ENCODE data around the gene CLPTM1.
A peak's percentile ranks its signal among the peaks of the same experiment; 100 is the strongest.
"Not testable (repeated sequence)": the region's sequence is repeated elsewhere in the genome, so short reads cannot be mapped to it uniquely, and the experiment has no call there.

The CLPTM1 gene, protein sequence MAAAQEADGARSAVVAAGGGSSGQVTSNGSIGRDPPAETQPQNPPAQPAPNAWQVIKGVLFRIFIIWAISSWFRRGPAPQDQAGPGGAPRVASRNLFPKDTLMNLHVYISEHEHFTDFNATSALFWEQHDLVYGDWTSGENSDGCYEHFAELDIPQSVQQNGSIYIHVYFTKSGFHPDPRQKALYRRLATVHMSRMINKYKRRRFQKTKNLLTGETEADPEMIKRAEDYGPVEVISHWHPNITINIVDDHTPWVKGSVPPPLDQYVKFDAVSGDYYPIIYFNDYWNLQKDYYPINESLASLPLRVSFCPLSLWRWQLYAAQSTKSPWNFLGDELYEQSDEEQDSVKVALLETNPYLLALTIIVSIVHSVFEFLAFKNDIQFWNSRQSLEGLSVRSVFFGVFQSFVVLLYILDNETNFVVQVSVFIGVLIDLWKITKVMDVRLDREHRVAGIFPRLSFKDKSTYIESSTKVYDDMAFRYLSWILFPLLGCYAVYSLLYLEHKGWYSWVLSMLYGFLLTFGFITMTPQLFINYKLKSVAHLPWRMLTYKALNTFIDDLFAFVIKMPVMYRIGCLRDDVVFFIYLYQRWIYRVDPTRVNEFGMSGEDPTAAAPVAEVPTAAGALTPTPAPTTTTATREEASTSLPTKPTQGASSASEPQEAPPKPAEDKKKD

DNA sequence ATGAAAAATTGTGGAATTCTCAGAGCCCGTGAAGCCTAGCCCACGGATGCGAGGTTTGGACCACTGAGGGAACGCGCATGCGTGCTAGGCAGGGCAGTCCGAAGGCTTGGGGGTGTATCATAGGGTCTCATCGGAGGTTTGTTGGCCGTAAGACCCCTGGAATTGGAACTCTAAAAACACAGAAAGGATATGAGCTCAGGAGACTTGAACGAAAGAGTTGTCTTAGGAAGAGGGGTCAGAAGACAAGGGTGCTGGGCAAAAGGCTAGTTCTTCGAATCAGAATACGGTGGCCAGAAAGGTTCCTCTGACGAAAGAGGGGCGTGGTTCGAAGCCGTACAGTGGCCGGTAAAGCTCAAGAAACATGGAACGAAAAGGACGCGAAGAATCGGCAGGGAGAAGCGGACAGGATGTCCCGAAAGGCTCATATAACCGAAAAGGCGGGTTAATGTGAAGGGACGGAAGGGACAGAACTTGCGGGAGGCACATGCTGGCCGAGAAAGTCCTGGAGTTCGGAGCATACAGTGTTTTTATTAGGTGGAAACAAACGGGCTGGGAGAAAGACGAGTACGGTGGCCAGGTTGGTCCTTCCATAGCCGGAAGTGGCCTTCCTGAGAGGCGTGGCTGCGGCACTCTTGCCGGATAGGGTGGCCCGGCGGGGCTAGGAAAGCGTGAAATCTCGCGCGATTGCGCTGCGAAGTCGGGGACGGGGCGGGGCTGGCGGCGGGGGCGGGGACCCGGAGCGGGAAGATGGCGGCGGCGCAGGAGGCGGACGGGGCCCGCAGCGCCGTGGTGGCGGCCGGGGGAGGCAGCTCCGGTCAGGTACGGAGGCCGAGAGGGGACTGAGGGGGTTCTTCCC, at the start of gene CLPTM1:
Gene CLPTM1 (plus strand): TSS at position 732 of the 856 bp plus-strand sequence. CDS start 16 bp downstream, at position 748.
- DNase-seq, result peak; percentile 93

DNA sequence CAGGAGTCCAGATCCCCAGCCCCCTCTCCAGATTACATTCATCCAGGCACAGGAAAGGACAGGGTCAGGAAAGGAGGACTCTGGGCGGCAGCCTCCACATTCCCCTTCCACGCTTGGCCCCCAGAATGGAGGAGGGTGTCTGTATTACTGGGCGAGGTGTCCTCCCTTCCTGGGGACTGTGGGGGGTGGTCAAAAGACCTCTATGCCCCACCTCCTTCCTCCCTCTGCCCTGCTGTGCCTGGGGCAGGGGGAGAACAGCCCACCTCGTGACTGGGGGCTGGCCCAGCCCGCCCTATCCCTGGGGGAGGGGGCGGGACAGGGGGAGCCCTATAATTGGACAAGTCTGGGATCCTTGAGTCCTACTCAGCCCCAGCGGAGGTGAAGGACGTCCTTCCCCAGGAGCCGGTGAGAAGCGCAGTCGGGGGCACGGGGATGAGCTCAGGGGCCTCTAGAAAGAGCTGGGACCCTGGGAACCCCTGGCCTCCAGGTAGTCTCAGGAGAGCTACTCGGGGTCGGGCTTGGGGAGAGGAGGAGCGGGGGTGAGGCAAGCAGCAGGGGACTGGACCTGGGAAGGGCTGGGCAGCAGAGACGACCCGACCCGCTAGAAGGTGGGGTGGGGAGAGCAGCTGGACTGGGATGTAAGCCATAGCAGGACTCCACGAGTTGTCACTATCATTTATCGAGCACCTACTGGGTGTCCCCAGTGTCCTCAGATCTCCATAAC, 49.6 kb upstream of the CLPTM1 start, which contains the start of gene APOE:
Gene APOE (plus strand): TSS at position 360 of the 724 bp plus-strand sequence. CDS start 829 bp downstream, outside the sequence.
- DNase-seq, result no peak

DNA sequence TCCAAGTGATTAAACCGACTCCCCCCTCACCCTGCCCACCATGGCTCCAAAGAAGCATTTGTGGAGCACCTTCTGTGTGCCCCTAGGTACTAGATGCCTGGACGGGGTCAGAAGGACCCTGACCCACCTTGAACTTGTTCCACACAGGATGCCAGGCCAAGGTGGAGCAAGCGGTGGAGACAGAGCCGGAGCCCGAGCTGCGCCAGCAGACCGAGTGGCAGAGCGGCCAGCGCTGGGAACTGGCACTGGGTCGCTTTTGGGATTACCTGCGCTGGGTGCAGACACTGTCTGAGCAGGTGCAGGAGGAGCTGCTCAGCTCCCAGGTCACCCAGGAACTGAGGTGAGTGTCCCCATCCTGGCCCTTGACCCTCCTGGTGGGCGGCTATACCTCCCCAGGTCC, 47.6 kb upstream of the CLPTM1 start:
- DNase-seq, result no peak

DNA sequence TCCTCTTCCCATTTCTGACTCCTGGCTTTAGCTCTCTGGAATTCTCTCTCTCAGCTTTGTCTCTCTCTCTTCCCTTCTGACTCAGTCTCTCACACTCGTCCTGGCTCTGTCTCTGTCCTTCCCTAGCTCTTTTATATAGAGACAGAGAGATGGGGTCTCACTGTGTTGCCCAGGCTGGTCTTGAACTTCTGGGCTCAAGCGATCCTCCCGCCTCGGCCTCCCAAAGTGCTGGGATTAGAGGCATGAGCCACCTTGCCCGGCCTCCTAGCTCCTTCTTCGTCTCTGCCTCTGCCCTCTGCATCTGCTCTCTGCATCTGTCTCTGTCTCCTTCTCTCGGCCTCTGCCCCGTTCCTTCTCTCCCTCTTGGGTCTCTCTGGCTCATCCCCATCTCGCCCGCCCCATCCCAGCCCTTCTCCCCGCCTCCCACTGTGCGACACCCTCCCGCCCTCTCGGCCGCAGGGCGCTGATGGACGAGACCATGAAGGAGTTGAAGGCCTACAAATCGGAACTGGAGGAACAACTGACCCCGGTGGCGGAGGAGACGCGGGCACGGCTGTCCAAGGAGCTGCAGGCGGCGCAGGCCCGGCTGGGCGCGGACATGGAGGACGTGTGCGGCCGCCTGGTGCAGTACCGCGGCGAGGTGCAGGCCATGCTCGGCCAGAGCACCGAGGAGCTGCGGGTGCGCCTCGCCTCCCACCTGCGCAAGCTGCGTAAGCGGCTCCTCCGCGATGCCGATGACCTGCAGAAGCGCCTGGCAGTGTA, 46.9 kb upstream of the CLPTM1 start:
- no peak for DNase-seq

DNA sequence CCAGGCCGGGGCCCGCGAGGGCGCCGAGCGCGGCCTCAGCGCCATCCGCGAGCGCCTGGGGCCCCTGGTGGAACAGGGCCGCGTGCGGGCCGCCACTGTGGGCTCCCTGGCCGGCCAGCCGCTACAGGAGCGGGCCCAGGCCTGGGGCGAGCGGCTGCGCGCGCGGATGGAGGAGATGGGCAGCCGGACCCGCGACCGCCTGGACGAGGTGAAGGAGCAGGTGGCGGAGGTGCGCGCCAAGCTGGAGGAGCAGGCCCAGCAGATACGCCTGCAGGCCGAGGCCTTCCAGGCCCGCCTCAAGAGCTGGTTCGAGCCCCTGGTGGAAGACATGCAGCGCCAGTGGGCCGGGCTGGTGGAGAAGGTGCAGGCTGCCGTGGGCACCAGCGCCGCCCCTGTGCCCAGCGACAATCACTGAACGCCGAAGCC, 46.3 kb upstream of the CLPTM1 start:
- no peak for DNase-seq

DNA sequence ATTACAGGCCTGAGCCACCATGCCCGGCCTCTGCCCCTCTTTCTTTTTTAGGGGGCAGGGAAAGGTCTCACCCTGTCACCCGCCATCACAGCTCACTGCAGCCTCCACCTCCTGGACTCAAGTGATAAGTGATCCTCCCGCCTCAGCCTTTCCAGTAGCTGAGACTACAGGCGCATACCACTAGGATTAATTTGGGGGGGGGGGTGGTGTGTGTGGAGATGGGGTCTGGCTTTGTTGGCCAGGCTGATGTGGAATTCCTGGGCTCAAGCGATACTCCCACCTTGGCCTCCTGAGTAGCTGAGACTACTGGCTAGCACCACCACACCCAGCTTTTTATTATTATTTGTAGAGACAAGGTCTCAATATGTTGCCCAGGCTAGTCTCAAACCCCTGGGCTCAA, 45.4 kb upstream of the CLPTM1 start:
- DNase-seq, result no peak

DNA sequence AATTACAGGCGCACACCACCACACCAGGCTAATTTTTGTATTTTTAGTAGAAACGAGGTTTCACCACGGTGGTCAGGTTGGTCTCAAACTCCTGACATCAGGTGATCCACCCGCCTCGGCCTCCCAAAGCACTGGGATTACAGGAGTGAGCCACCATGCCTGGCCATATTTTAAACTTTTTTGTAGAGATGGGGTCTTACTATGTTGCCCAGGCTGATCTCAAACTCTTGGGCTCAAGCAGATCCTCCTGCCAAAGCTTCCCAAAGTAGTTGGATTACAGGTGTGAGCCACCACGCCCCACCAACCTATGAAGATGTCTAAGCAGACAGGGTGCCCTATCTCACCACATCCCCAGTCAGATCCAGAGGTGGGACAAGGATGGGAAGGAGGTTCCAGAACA, 43.3 kb upstream of the CLPTM1 start:
- DNase-seq, result not testable (repeated sequence)

DNA sequence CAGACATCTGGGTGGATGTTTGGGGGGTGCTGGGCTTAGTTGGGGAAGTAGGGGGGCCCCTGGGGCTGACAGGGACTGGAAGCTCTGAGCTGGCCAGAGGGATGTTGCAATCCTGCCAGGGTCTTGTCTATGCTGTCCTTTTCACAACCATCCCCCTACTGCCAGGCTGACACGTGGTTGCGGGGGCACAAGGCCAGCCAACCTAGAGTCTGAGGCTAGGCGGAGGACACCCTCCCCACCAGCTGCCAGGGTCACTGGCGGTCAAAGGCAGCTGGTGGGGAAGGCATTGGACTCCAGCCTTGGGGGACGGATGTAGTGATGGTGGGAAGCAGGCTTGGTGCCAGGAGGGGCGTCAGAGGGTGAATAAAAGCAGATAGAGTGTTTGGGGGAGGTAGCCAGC, 42.3 kb upstream of the CLPTM1 start:
- no peak for DNase-seq

DNA sequence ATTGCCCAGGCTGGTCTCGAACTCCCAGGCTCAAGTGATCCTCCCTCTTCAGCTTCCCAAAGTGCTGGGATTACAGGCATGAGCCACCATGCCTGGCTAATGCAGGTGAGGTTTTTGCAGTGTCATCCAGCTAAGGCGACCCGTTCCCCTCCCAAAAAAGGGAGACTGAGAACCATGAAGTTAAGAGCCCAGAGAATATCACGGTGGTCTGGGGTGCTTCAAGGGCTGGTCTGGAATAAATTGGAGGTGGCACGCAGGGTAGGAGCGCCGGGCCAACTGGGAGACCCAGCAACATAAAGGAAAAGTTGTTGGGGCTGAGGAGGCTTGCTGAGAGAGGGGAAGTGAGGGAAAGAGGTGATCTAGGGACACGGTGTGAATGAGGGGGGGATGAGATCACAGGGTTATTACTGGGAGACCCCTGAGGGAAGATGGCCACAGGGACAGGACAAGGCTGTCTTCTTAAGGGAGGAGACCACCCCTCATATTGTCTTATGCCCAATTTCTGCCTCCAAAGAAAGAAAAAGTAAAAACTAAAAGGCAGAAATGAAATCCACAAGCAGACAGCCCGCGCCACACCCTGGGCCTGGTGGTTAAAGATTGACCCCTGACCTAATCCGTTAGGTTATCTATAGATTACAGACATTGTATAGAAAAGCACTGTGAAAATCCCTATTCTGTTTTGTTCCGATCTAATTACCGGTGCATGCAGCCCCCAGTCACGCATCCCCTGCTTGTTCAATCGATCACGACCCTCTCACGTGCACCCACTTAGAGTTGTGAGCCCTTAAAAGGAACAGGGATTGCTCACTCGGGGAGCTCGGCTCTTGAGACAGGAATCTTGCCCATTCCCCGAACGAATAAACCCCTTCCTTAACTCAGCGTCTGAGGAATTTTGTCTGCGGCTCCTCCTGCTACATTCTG, 41.4 kb upstream of the CLPTM1 start:
- DNase-seq, result not testable (repeated sequence)

DNA sequence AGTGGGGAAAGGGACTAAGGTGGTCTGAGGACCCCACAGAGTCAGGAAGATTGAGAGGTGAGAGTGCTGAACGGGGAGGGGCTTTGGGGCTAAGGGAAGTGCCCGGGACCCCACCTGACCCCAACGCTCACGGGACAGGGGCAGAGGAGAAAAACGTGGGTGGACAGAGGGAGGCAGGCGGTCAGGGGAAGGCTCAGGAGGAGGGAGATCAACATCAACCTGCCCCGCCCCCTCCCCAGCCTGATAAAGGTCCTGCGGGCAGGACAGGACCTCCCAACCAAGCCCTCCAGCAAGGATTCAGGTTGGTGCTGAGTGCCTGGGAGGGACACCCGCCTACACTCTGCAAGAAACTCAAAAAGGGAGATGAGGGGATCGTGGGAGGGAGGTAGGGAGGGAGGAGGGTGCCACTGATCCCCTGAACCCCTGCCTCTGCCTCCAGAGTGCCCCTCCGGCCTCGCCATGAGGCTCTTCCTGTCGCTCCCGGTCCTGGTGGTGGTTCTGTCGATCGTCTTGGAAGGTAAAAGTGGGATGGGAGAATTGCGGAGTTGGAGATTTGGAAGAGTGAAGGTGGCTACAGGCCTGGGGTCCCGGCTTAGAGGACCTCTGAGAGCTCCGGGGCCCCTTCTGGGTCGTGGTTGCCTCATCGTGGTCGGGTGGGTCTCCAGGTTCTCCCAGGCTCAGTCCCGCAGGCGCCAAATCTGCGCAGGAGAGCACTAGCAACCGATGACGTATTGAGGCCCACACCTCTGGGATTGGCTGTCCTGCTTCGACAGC, 40.6 kb upstream of the CLPTM1 start, which contains the start of gene APOC1:
Gene APOC1 (plus strand): TSS at position 176 of the 774 bp plus-strand sequence. CDS start 284 bp downstream, at position 460.
- DNase-seq, result peak; percentile 70

DNA sequence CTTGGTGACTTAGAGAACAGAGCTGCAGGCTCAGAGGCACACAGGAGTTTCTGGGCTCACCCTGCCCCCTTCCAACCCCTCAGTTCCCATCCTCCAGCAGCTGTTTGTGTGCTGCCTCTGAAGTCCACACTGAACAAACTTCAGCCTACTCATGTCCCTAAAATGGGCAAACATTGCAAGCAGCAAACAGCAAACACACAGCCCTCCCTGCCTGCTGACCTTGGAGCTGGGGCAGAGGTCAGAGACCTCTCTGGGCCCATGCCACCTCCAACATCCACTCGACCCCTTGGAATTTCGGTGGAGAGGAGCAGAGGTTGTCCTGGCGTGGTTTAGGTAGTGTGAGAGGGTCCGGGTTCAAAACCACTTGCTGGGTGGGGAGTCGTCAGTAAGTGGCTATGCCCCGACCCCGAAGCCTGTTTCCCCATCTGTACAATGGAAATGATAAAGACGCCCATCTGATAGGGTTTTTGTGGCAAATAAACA, 30.9 kb upstream of the CLPTM1 start:
- no peak for DNase-seq

DNA sequence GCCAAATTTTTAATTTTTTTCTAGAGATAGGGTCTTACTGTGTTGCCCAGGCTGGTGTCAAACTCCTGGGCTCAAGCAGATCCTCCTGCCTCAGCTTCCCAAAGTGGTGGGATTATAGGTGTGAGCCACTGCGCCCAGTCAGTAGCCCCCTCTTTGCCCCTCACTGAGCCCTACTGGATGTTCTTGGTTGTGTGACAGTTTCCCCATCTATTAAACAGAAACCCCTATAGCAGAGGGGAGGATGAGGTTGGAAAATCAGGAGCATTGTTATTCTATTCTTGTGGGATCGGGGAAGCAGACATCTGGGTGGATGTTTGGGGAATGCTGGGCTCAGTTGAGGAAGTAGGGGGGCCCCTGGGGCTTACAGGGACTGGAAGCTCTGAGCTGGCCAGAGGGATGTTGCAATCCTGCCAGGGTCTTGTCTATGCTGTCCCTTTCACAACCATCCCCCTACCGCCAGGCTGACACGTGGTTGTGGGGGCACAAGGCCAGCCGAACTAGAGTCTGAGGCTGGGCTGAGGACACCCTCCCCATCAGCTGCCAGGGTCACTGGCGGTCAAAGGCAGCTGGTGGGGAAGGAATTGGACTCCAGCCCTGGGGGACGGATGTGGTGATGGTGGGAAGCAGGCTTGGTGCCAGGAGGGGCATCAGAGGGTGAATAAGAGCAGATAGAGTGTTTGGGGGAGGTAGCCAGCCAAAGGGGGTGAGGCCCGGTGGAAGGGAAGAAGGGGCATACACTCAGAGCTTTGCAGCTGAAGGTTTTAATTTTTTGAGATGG, 29.9 kb upstream of the CLPTM1 start:
- DNase-seq, result no peak

DNA sequence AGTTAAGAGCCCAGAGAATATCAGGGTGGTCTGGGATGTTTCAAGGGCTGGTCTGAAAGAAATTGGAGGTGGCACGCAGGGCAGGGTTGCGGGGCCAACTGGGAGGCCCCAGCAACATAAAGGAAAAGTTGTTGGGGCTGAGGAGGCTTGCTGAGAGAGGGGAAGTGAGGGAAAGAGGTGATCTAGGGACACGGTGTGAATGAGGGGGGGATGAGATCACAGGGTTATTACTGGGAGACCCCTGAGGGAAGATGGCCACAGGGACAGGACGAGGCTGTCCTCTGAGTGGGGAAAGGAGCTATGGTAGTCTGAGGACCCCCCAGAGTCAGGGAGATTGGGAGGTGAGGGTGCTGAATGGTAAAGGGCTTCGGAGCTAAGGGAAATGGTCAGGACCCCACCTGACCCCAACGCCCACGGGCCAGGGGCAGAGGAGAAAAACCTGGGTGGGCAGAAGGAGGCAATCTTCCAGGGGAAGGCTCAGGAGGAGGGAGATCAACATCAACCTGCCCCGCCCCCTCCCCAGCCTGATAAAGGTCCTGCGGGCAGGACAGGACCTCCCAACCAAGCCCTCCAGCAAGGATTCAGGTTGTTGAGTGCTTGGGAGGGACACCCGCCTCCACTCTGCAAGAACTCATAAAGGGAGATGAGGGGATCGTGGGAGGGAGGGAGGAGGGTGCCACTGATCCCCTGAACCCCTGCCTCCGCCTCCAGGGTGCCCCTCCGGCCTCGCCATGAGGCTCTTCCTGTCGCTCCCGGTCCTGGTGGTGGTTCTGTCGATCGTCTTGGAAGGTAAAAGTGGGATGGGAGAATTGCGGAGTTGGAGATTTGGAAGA, 28.7 kb upstream of the CLPTM1 start:
- DNase-seq, result not testable (repeated sequence)

DNA sequence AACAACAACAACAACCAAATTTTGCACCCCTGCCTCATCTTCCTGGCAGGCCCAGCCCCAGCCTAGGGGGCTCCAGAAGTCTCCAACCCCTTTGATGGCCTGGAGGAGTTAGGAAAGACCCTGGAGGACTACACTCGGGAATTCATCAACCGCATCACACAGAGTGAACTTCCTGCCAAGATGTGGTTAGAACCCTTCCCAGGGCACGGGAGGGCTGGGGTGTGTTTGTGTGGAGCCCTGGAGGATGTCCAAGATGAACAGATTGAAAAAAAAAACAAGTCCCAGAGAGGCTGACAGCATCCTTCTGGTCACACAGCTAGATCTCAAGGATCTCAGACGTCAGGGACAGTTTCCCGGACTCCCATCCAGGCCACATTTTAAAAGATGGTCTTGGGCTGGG, 27.4 kb upstream of the CLPTM1 start:
- no peak for DNase-seq

DNA sequence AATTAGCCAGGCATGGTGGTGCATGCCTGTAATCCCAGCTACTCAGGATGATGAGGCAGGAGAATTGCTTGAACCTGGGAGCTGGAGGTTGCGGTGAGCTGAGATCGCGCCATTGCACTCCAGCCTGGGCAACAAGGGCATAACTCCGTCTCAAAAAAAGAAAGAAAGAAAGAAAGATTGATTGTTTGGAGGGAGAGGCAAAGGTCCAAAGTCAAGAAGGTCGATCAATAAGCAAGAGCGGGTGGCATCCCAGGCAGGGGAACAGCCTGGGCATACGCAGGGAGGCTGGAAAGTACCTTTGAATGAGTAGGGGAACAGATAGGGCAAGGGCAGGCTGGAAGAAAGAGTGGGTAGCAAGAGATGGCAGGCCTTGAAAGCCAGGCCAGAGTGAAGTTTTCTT, 25.1 kb upstream of the CLPTM1 start:
- no peak for DNase-seq

DNA sequence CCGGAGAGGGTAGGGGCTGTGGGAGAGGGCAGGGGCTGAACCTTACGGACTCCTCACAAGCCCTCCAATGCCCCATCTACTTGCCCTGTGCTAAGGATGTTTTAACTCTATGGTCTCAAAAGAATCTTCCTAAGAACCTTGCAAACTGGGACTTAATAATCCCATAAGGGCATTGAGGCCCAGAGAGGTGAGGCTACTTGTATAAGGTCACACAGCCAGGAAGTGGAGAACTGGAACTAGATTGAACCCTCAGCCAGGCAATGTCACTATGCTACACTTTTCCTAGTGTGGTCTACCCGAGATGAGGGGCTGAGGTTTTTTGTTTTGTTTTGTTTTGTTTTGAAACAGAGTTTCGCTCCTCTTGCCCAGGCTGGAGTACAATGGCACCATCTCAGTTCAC, 23.6 kb upstream of the CLPTM1 start:
- DNase-seq, result no peak

DNA sequence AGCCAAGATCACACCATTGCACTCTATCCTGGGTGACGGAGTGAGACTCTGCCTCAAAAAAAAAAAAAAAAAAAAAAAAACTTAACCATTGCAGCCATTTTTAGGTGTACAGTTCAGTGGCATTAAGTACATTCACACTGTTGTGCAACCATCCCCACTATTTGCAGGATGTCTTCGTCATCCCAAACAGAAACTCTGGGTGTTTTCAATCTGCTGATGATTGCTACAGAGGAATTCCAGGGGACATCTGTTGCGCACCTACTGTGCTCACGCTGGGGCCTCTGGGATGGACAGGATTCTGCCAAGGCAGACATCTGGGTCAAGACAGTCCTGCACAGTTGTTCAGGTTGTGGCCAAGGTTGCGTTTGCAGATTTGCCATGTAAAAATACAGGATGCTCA, 15.5 kb upstream of the CLPTM1 start:
- DNase-seq, result no peak
